ENCODE results near the gene ASXL1.

Gene ASXL1

DNA sequence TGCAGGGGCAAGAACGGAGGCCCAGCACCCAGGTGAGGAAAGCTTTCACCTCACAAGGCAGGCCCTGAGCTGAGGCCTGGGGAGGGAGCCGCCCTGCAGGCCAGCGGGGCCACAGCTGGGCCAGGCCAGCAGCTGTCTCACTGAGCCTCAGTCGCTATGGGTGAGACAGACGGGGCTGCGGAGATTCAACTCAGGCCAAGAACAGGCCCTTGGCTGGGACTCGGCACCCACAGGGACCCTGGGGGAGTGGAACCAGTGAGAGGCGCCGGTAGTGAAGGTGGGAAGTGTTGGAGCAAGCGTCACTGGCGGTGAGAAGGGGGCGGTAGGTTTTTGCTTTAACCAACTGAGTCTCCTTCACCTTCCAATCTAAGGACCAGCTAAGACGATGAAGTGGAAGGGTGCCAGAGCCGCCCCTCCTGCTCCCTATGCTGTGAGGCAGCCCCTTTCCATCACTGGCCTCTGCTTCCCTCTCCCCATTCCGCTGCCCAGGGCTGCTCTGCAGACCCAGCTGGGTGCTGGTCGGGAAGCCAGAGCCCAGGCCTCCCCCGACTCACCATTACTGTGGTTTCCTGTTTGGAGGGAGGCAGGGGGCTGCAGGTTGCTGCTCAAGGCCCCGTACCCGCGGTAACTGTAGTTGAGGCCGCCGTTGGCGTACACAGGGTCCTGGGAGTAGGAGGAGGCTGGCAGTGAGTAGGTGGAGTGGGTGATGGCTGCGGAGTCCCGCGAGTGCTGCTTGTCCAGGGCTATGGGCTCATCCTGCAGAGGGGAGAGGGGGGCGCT lies 93.7 kb downstream of the ASXL1 start:
- H3K9me3 Mint-ChIP-seq (ENCODE audit: low read depth), result no peaks in the 10 kb centered on the region
- H3K27me3 Mint-ChIP-seq, result no peaks in the 10 kb centered on the region
- H3K36me3 Mint-ChIP-seq, result no peaks in the 10 kb centered on the region
- no peak overlapping the region for H3K4me3 Mint-ChIP-seq
- H3K27ac Mint-ChIP-seq, result peak overlapping the region; percentile 34
- H3K4me1 Mint-ChIP-seq (ENCODE audit: low read depth), result peaks cover 13% of the 10 kb centered on the region

DNA sequence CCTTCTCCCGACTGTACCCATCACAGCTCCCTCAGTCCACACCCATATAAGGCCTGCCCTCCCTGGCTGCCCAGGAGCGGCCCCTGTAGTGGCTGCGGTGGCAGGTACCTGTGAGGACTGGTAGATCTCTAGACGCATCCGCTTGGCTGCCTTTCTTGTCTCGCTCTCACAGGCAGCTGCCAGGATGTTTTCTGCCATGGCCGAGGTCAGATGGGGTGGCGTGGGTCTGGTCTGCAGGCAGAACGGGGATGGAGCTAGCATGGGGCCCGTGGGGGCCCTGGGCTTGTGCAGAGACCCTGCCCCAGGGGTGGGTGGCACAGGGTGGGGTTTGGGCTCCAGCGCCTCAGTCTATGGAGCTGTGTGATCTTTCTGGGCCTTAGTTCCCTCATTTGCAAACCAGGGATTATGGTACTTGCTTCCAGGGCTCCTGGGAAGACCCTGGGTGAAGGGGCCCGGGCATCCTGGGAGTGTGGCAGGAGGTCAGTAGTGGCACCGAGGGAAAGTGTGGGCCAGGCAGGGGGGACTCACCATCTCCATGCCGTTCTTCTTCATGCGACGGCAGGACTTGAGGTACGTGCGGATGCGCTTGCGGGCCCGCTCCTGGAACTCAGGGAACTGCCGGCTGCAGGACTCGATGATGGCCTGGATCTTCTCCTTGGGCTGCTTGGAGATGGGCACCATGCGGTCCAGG lies 94.8 kb downstream of the ASXL1 start:
- Mint-ChIP-seq H3K36me3 (no peaks in the 10 kb centered on the region), H3K27me3 (no peaks in the 10 kb centered on the region), H3K4me3 (no peak overlapping the region), H3K27ac (peak overlapping the region; percentile 75), H3K9me3 (ENCODE audit: low read depth) (no peaks in the 10 kb centered on the region), H3K4me1 (ENCODE audit: low read depth) (peaks cover 13% of the 10 kb centered on the region)

DNA sequence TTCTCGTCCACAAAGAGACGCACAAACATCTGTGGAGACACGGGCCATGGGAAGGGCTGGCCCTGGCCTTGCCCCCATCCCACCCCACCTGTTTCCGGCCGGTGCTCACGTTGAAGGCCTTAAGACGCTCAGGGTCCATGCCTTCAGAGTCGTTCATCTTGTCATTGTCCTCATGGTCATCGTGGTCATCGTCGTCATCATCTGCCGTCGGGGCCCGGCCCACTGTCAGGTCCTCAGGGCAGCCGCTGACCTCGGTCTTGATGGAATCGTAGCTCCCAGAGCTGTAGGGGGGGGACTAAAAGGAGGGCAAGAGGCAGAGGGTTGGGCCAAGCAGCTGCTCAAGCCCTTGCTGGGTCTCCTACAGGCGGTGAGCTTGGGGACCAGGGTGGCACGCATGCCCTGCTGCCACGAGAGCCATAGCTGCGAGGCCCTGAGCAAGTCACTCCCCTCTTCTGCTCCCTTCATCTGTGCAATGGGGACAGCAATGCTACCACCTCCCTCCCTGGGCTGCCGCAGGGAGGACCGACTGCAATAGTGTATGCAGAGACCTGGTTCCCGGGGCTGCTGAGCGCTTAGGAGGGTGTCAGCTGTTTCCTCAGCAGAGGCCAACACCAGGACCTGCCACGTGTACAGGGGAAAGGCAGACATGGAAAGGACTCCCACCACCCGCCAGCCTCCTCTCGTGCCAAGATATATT lies 95.5 kb downstream of the ASXL1 start:
- Mint-ChIP-seq H3K36me3 (no peaks in the 10 kb centered on the region), H3K9me3 (ENCODE audit: low read depth) (no peaks in the 10 kb centered on the region), H3K4me1 (ENCODE audit: low read depth) (peaks cover 12% of the 10 kb centered on the region), H3K27me3 (no peaks in the 10 kb centered on the region), H3K27ac (no peak overlapping the region), H3K4me3 (no peak overlapping the region)

DNA sequence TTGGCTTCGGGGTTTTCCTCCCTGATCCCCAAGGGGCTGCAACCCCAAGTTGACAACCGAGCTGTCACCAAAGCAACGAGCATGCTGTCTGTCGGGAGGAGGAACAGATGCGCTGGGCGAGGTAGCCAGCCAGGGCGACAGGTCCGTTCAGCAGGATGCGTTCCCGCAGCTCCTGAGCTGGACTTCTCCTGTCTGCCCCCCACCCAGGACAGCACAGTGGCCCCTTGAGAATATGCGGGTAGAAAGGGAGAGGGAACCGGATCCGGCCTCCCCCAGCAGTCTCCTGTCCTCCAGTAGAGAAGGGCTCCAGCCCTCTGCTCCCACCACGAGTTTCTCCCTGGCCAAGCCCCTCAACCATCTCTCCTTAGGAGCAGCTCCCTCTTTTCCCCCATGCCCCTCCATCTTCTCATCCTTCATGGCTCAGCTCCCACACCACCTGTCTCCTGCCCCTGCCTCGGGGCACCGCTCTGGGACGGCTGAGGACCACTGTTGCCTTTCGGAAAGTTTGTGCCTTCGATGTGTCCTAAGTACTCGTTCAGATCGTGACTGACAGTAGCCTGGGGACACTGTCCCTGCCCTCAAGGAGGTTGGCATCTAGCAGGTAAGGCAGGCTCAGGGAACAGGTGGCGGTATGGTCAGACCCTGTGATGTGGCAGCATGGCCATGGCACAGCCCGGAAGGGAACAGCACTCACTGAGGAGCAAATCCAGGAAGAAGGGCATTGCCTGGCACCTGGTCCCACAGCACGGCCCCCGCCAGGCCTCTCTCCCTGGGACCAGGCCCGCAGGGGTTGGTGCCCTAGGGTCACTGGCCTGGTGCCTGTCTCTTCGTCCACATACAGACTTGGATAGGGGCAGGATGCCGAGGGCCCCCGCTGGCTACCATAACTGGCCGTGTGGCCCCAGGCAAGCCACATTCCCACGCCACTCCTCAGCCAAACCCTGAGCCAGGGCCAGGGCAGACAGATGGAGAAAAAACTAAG lies 96.3 kb downstream of the ASXL1 start:
- no peaks in the 10 kb centered on the region for H3K36me3 Mint-ChIP-seq
- H3K4me3 Mint-ChIP-seq, result no peak overlapping the region
- no peaks in the 10 kb centered on the region for H3K9me3 Mint-ChIP-seq (ENCODE audit: low read depth)
- peaks cover 11% of the 10 kb centered on the region for H3K4me1 Mint-ChIP-seq (ENCODE audit: low read depth)
- no peaks in the 10 kb centered on the region for H3K27me3 Mint-ChIP-seq
- H3K27ac Mint-ChIP-seq, result no peak overlapping the region

DNA sequence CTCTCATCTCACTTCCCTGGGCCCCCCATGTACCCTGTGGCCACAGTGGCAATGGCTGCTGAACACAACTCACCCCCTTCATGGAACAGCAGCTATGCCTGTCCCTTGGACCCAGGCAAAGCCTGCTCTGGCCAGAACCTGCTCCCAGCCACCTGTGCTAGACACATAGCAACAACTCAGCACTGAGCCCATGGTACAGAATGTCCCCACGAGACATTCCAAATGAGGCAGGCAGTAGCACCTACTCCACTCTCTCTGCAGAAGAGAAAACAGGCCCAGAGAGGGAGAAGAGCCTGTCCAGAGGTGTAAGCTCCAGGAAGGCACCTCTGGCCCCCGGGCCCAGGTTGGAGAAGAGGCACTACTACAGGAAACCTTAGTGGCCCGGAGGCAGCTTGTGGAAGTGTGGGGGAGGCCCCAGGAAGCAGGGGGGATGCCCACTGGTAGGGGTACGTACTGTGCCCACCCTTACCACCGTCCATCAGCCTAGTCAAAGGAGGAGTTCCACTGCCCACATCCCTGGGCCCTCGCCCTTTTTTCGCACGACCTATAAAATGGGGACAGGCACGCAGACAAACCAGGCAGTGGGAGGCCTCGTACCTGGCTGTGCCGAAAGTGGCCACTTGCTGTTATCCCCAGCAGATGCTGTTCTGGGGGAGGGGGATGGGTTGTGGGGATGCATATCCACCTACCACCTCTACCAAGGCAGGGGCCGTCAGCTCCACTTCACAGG lies 97.2 kb downstream of the ASXL1 start:
- Mint-ChIP-seq H3K9me3 (ENCODE audit: low read depth) (no peaks in the 10 kb centered on the region), H3K4me1 (ENCODE audit: low read depth) (peaks cover 8% of the 10 kb centered on the region), H3K27ac (peak overlapping the region; percentile 64), H3K36me3 (no peaks in the 10 kb centered on the region), H3K4me3 (no peak overlapping the region), H3K27me3 (no peaks in the 10 kb centered on the region)

DNA sequence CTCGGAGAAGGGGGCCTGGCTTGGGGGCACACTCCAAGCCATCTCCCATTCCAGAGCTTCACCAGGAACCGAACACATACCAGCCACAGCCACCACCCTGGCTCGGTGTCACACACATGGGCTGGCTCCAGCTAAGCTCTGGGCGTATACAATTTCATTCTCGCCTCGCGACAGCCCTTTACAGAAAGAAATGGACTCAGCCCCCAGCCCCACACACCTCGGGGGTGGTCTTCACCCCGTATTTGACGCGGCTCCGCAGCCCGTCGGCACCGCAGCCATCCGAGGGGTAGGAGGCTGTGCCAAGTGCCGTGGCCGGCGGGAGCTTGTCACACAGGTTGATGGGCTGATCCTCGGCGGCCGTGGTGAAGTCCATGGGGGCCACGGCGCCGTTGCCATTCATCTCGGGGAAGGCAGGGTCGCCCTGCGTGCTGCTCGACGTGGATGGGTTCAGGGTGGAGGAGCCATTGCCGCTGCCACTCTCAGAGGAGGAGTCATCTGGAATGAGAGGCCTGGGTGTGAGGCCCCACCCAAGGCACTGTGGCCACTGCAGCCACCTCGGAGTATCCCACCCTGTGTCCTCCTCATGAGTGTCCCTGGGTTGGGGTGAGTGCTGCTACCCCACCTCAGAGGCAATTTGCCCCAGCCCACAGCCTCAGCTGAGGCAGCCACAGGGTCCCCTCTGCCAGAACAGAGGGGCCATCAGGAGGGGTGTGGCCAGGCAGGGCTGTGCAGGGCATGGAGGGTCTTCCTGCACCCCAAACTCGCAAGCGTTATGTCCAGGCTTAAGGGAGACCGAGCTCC lies 98.0 kb downstream of the ASXL1 start:
- no peaks in the 10 kb centered on the region for H3K36me3 Mint-ChIP-seq
- no peaks in the 10 kb centered on the region for H3K27me3 Mint-ChIP-seq
- H3K4me1 Mint-ChIP-seq (ENCODE audit: low read depth), result peaks cover 7% of the 10 kb centered on the region
- no peak overlapping the region for H3K4me3 Mint-ChIP-seq
- no peak overlapping the region for H3K27ac Mint-ChIP-seq
- no peaks in the 10 kb centered on the region for H3K9me3 Mint-ChIP-seq (ENCODE audit: low read depth)

DNA sequence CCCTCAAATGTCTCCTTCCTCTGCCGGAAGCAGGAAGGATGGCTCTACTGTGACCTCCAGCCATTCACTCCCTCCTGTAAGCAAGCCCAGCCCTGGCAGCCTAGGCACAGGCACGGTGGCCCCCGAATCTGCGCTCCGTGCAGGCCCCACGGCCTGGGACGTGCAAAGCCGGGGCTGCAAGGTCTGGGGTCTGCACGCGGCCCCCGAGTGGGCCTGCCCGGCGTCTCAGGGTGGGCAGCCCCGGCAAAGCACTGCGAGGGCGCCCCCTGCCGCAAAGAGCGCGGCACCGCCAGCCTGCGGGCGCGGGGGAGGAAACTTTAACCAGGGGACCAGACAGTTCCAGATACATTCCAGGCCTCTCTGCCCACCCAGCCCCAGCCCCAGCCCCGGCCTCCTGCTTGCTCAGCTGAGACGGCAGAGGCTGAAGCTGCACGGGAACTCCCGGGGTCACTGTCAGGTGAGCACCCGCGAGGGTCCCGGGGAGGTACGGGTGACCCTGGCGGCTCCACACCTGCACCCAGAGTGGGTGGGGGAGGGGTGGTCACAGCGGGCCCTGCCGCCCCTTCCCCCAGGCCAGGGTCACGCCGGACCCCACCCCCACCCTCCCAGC lies 98.8 kb downstream of the ASXL1 start:
- no peak overlapping the region for H3K4me3 Mint-ChIP-seq
- H3K36me3 Mint-ChIP-seq, result no peaks in the 10 kb centered on the region
- no peaks in the 10 kb centered on the region for H3K27me3 Mint-ChIP-seq
- H3K9me3 Mint-ChIP-seq (ENCODE audit: low read depth), result no peaks in the 10 kb centered on the region
- peaks cover 7% of the 10 kb centered on the region for H3K4me1 Mint-ChIP-seq (ENCODE audit: low read depth)
- H3K27ac Mint-ChIP-seq, result no peak overlapping the region

DNA sequence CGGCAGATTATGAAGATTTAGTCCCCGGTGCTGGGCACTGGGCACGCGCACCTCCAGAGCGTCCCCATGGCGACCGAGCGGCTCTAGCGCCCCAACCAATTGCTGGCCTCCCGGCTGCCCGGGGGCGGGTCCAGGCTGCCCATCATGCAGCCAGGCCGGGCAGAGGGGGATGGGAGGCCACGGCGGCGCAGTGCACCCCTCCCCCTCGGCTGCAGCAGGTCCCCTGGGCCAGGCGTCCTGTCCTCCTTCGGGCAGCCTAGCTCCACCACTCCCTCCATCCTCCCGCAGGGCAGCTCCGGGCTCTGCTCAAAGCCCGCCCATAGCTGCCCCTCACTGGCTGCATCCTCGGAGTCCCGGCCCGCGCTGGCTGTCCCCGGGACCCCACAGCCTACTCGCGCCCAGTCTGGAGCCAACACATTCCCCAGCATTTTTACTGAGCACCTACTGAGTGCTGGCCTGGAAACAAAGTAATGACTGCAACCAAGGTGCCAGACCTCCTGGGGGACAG lies 99.4 kb downstream of the ASXL1 start:
- Mint-ChIP-seq H3K27me3 (no peaks in the 10 kb centered on the region), H3K27ac (no peak overlapping the region), H3K4me3 (no peak overlapping the region), H3K4me1 (ENCODE audit: low read depth) (peaks cover 6% of the 10 kb centered on the region), H3K9me3 (ENCODE audit: low read depth) (no peaks in the 10 kb centered on the region), H3K36me3 (no peaks in the 10 kb centered on the region)

DNA sequence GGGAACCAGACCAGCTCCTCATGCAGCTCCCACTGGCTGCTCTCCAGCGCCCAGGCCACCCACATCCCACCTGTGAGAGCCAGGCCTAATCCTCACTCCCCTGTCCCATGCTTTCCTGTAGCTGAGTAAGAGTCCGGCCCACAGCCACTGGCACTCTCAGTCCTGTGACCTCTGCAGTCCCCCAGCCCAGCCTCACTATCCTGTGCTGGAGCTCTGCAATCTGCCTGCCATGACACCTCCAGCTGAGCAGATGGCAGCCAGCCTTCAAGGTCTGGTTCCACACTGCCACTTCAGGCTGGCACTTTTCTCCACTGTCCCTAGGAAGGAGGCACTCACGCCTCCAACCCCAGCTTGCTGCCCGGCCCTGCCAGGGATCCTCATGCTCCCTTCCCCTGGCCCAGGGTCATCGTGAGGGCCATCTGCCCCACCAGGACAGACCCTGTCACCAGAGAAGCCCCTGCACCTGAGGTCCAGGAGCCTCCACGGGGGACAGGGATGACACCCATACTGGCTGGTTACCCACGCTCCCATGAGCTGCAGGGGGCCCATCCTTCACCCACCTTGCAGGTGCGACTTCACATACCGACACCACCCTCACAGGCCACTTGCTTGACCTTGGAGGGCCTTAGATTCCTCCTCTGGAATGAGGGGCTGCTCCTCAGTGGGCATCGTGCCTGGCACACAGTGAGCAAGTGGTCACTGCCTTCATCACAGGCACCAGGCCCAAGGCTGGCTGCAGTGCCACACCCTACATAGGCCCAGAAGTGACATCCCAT lies 100.1 kb downstream of the ASXL1 start:
- Mint-ChIP-seq H3K36me3 (no peaks in the 10 kb centered on the region), H3K4me3 (no peak overlapping the region), H3K9me3 (ENCODE audit: low read depth) (no peaks in the 10 kb centered on the region), H3K27ac (no peak overlapping the region), H3K27me3 (no peaks in the 10 kb centered on the region), H3K4me1 (ENCODE audit: low read depth) (peaks cover 3% of the 10 kb centered on the region)

DNA sequence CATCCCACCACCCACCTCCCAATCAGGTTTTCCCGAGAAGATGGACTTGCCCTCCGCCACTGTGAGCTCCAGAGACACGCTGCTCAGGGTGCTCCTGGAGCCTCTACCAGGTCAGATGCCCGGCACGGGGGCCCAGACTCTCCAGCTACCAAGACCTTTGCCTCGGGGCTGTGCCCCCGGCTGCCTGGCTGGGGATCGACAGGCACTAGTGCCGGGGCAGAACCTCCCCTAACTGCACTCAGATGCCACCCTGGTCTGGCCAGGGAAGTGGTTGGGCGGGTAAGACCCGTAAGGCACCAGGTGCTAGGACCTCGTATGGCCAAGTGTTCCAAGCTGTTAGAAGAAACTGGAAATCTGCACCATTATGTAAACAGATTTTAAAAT lies 100.7 kb downstream of the ASXL1 start:
- Mint-ChIP-seq H3K27me3 (no peaks in the 10 kb centered on the region), H3K36me3 (no peaks in the 10 kb centered on the region), H3K27ac (no peak overlapping the region), H3K4me1 (ENCODE audit: low read depth) (peaks cover 3% of the 10 kb centered on the region), H3K4me3 (no peak overlapping the region), H3K9me3 (ENCODE audit: low read depth) (no peaks in the 10 kb centered on the region)

DNA sequence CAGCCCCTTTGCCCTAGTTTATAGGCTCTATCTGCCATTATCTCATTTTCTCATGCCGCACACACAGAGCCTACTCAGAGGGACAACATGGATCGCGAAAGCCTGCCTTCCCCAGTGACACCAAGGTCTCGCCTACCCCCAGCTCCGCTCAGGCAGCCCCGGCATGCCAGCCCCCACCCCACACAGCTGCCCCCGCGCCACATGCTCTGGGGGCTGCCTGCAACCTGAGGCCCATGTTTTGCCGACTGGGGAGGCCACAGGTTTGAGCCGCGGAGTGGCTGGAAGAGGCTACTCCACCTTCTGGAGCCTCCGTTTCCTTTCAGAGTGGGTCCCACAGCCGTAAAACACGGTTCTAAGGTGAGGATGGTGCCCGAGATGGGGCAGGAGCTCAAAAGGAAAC lies 102.1 kb downstream of the ASXL1 start:
- no peaks in the 10 kb centered on the region for H3K27me3 Mint-ChIP-seq
- no peak overlapping the region for H3K4me3 Mint-ChIP-seq
- H3K4me1 Mint-ChIP-seq (ENCODE audit: low read depth), result peaks cover 3% of the 10 kb centered on the region
- no peaks in the 10 kb centered on the region for H3K36me3 Mint-ChIP-seq
- no peaks in the 10 kb centered on the region for H3K9me3 Mint-ChIP-seq (ENCODE audit: low read depth)
- no peak overlapping the region for H3K27ac Mint-ChIP-seq

DNA sequence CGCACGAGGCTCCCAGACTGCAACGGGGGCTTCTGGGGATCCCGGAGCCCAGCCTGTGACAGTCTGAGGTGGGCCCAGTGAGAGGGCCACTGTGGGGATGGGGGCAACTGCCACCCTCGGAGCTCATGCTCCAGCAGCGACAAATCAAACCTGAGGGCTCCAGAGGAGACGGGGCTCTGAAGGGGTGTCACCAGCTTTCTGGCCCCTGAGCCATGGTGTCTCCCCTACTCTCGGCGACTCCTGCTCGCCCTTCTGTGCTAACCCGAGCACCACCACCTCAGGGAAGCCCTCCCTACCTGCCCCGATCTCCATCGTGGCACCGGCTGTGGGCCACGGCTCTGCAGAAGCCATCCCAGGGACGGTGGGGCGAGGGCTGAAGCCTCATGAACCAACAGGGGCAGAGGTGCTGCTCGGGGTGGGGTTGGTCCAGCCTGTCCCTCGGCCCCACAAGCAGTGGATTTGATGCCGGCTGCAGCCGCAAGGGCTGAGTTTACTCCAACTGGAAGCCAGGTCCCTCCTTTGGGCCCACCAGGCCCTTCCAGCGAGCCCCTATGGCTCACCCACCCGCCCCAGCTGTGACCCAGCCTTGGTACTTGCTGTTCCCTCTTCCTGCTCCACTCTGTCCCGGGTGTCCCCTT lies 102.7 kb downstream of the ASXL1 start:
- Mint-ChIP-seq H3K27me3 (no peaks in the 10 kb centered on the region), H3K27ac (no peak overlapping the region), H3K36me3 (no peaks in the 10 kb centered on the region), H3K4me3 (no peak overlapping the region), H3K9me3 (ENCODE audit: low read depth) (no peaks in the 10 kb centered on the region), H3K4me1 (ENCODE audit: low read depth) (peaks cover 3% of the 10 kb centered on the region)

All from activated naive CD8-positive, alpha-beta T cell (primary cell).